B cell (primary cell): ENCODE results near the gene PTPRN2. TPM values are rescaled to one million over a fixed set of nuclear protein-coding genes. Genes with fewer than 3 reads are reported as not detected.

Experiments used
- ATAC-seq: fragments of 200-7000 bp; cut with Tn5 transposase; one replicate; pipeline ENCODE4 v1.10.0; 2021; ENCODE audit warnings: low read depth, mild to moderate bottlenecking, moderate number of reproducible peaks, moderate library complexity
- CTCF ChIA-PET: fragments of 350-600 bp; sonication (Branson Sonifier 250); formaldehyde crosslinking; loops from one replicate; lab custom pipeline; 2021; ENCODE audit warnings: antibody characterized with exemption, inconsistent platforms; lab: Charles Lee
- POLR2A ChIA-PET: fragments of 350-600 bp; sonication (Branson Sonifier 250); formaldehyde crosslinking; loops from one replicate; lab custom pipeline; 2021; ENCODE audit warnings: antibody characterized with exemption; lab: Charles Lee
- DNase-seq: peaks from one replicate; pipeline ENCODE4 v3.0.0; 2013
- H2AFZ ChIP-seq: 2 replicates; pipeline ENCODE4 v1.6.1; 2012; ENCODE audit warnings: mild to moderate bottlenecking, low read depth, low read length; ENCODE audit not compliant: insufficient read depth, poor library complexity, severe bottlenecking
- H3K27ac ChIP-seq, 2 donors: 1 replicate in 1 of 2; 2 replicates in 1 of 2; pipeline ENCODE4 v1.5.1; 2012 to 2013; ENCODE audit warnings: low read length in 2 of 2, mild to moderate bottlenecking in 2 of 2, moderate library complexity in 1 of 2
- H3K27me3 ChIP-seq, 4 experiments: fragments of 200-600 bp in 1 of 4; sonication (generic) in 1 of 4; replicated peaks in 1 of 4; 1 replicate in 2 of 4; 2 replicates in 2 of 4; pipeline versions ENCODE4 v1.6.1 to v1.7.0; 2013 to 2016; ENCODE audit warnings: low read length in 3 of 4, mild to moderate bottlenecking in 2 of 4, mixed read lengths in 1 of 4, moderate library complexity in 1 of 4; ENCODE audit not compliant: insufficient read depth in 4 of 4, control insufficient read depth in 3 of 4; ENCODE audit errors: control extremely low read depth in 1 of 4
- H3K36me3 ChIP-seq, 2 experiments: replicated peaks in 1 of 2; 1 replicate in 1 of 2; 2 replicates in 1 of 2; pipeline versions ENCODE4 v1.6.1 to v1.7.1; 2013; ENCODE audit warnings: low read length in 1 of 2; ENCODE audit not compliant: insufficient read depth in 2 of 2, control insufficient read depth in 1 of 2; ENCODE audit errors: control extremely low read depth in 1 of 2, extremely low read depth in 1 of 2
- H3K4me1 ChIP-seq, 2 donors: fragments of 200-600 bp in 1 of 2; sonication (generic) in 1 of 2; 1 replicate in 1 of 2; 2 replicates in 1 of 2; pipeline versions ENCODE4 v1.5.1 to v1.6.1; 2013 to 2017; ENCODE audit warnings: low read length in 2 of 2; ENCODE audit not compliant: control insufficient read depth in 2 of 2, insufficient read depth in 2 of 2
- H3K4me2 ChIP-seq: replicated peaks from 2 replicates; pipeline ENCODE3; 2012; ENCODE audit warnings: mild to moderate bottlenecking, low read depth, low read length; ENCODE audit not compliant: poor library complexity, severe bottlenecking
- H3K4me3 ChIP-seq, 5 experiments: fragments of 200-600 bp in 1 of 5; sonication (generic) in 1 of 5; 1 replicate in 3 of 5; 2 replicates in 2 of 5; pipeline versions ENCODE4 v1.5.1 to v1.7.0; 2011 to 2016; ENCODE audit warnings: low read length in 4 of 5, mild to moderate bottlenecking in 4 of 5, low read depth in 2 of 5, control low read depth in 1 of 5, moderate library complexity in 1 of 5; ENCODE audit not compliant: insufficient read depth in 1 of 5; ENCODE audit errors: control extremely low read depth in 1 of 5, extremely low read depth in 1 of 5
- H3K79me2 ChIP-seq: fragments of 200-600 bp; sonication (generic); one replicate; pipeline ENCODE4 v1.6.0; 2016; ENCODE audit warnings: low read length; ENCODE audit not compliant: control insufficient read depth, insufficient read depth
- H3K9ac ChIP-seq: fragments of 200-600 bp; sonication (generic); 2 replicates; pipeline ENCODE4 v1.6.1; 2017; ENCODE audit warnings: mild to moderate bottlenecking, low read length, moderate library complexity
- H3K9me3 ChIP-seq, 3 donors: one replicate each; pipeline versions ENCODE4 v1.6.1 to v1.7.1; 2013; ENCODE audit warnings: low read length in 2 of 3; ENCODE audit not compliant: control insufficient read depth in 2 of 3, insufficient read depth in 1 of 3; ENCODE audit errors: control extremely low read depth in 1 of 3
- H4K20me1 ChIP-seq: 2 replicates; pipeline ENCODE4 v1.6.0; 2012; ENCODE audit warnings: mild to moderate bottlenecking, low read length; ENCODE audit not compliant: insufficient read depth, control insufficient read depth, poor library complexity, severe bottlenecking
- H3K27ac Mint-ChIP-seq: one replicate; pipeline ENCODE4 v1.8.0; 2021; ENCODE audit warnings: mixed read lengths
- H3K27me3 Mint-ChIP-seq: one replicate; pipeline ENCODE4 v1.8.0; 2021; ENCODE audit warnings: mixed read lengths
- H3K4me1 Mint-ChIP-seq: one replicate; pipeline ENCODE4 v1.8.0; 2021; ENCODE audit warnings: mixed read lengths
- H3K4me3 Mint-ChIP-seq: one replicate; pipeline ENCODE4 v1.8.0; 2021; ENCODE audit warnings: mixed read lengths
- H3K9me3 Mint-ChIP-seq: one replicate; pipeline ENCODE4 v1.8.0; 2022; ENCODE audit warnings: mixed read lengths; ENCODE audit not compliant: insufficient read depth
- CTCF ChIP-seq: fragments of 200-600 bp; IDR thresholded peaks from one replicate; pipeline ENCODE4 v1.8.0; 2022; ENCODE audit warnings: antibody characterized with exemption, mild to moderate bottlenecking
- EZH2 ChIP-seq: IDR thresholded peaks from 2 replicates; pipeline ENCODE4 v1.6.1; 2012; ENCODE audit warnings: borderline replicate concordance, low read depth, mild to moderate bottlenecking, moderate library complexity, low read length; ENCODE audit not compliant: insufficient read depth, poor library complexity, severe bottlenecking
- WGBS: methylation state at CpG from one replicate; pipeline ENCODE4 v1.1.5; 2013; ENCODE audit warnings: missing lambda C conversion rate; ENCODE audit not compliant: insufficient coverage; 5-methylcytosine and 5-hydroxymethylcytosine counted together
- intact Hi-C: fragments of 100-400 bp; cut with micrococcal nuclease; formaldehyde crosslinking; loops from one replicate; pipeline ENCODE4 v1.10.0; 2022
- polyA plus RNA-seq: library from polyadenylated mRNA; depleted of rRNA; stranded (reverse); fragments of >200 nt; gene quantifications from 2 replicates; pipeline ENCODE4 v1.2.3, GENCODE V29; 2012
- total RNA-seq, 2 donors: library from RNA; stranded (reverse); fragments of 120-200 nt in 1 of 2; gene quantifications; 1 replicate in 1 of 2; 2 replicates in 1 of 2; pipeline versions ENCODE4 v1.2.3 to v1.2.4, GENCODE V29; 2013 to 2022

Gene PTPRN2
- total and polyA plus RNA-seq, 2 donors (not counting 1 experiment from before 2014, with no cell fraction given) = 2.0 to 5.0 TPM

GRCh38 chr7:158166386-158167340, 421.0 kb downstream of the PTPRN2 start:
- H3K27me3 Mint-ChIP-seq = no peaks in the 10 kb centered on the region
- no peaks in the 10 kb centered on the region for H3K79me2 ChIP-seq
- H3K27ac ChIP-seq = no peak overlapping the region
- H3K27ac Mint-ChIP-seq = no peak overlapping the region
- WGBS = 85% methylated on average over 38 of the region's 41 CpGs
- intact Hi-C loops = no loop called here
- H3K9me3 ChIP-seq = peaks cover 0 to 43% (median 0%) of the 10 kb centered on the region in 3 donors
- H3K36me3 ChIP-seq = no peaks in the 10 kb centered on the region
- POLR2A ChIA-PET = no interaction called here
- peaks cover 6% of the 10 kb centered on the region for H3K9me3 Mint-ChIP-seq
- H3K27me3 ChIP-seq = no peaks in the 10 kb centered on the region
- CTCF ChIA-PET = no interaction called here
- H3K4me2 ChIP-seq = no peak overlapping the region
- TF ChIP-seq CTCF (no peak), EZH2 (no peak)
- no peaks in the 10 kb centered on the region for H4K20me1 ChIP-seq
- no peak for ATAC-seq
- no peak overlapping the region for H3K9ac ChIP-seq
- no peak for DNase-seq
- H3K4me1 Mint-ChIP-seq = no peaks in the 10 kb centered on the region
- no peak overlapping the region for H3K4me3 ChIP-seq
- no peak overlapping the region for H3K4me3 Mint-ChIP-seq
- H3K4me1 ChIP-seq = no peaks in the 10 kb centered on the region
- no peak overlapping the region for H2AFZ ChIP-seq

- ChIA-PET CTCF (no interaction called here), POLR2A (no interaction called here)
- ATAC-seq (no peak), DNase-seq (no peak)
- TF ChIP-seq CTCF = no peak
- TF ChIP-seq EZH2 = no peak
- Histone ChIP-seq H3K9me3 (peaks cover 0 to 43% (median 0%) of the 10 kb centered on the region in 3 donors), H3K27ac (no peak overlapping the region), H3K4me2 (no peak overlapping the region), H3K4me3 (no peak overlapping the region), H2AFZ (no peak overlapping the region), H3K27me3 (no peaks in the 10 kb centered on the region), H3K36me3 (no peaks in the 10 kb centered on the region), H4K20me1 (no peaks in the 10 kb centered on the region), H3K9ac (no peak overlapping the region), H3K79me2 (no peaks in the 10 kb centered on the region), H3K4me1 (no peaks in the 10 kb centered on the region)
- Mint-ChIP-seq H3K9me3 (peaks cover 8% of the 10 kb centered on the region), H3K4me3 (no peak overlapping the region), H3K27ac (no peak overlapping the region), H3K4me1 (no peaks in the 10 kb centered on the region), H3K27me3 (no peaks in the 10 kb centered on the region)
- WGBS = 90% methylated on average over 16 of the region's 16 CpGs
- intact Hi-C loops = no loop called here
Observed at GRCh38 chr7:158165711-158166110, 421.9 kb downstream of the PTPRN2 start.
